HG02870 (cell line): ENCODE results near the gene CNPY2.
A peak's percentile ranks its signal among the peaks of the same experiment; 100 is the strongest.
"Not testable (repeated sequence)": the region's sequence is repeated elsewhere in the genome, so short reads cannot be mapped to it uniquely, and the experiment has no call there.

Source experiments
- ATAC-seq: cut with Tn5 transposase; IDR thresholded peaks from one replicate; pipeline ENCODE4 v1.9.1; 2021; ENCODE audit warnings: mild to moderate bottlenecking, moderate library complexity; ENCODE audit not compliant: unreplicated experiment

The CNPY2 gene

DNA sequence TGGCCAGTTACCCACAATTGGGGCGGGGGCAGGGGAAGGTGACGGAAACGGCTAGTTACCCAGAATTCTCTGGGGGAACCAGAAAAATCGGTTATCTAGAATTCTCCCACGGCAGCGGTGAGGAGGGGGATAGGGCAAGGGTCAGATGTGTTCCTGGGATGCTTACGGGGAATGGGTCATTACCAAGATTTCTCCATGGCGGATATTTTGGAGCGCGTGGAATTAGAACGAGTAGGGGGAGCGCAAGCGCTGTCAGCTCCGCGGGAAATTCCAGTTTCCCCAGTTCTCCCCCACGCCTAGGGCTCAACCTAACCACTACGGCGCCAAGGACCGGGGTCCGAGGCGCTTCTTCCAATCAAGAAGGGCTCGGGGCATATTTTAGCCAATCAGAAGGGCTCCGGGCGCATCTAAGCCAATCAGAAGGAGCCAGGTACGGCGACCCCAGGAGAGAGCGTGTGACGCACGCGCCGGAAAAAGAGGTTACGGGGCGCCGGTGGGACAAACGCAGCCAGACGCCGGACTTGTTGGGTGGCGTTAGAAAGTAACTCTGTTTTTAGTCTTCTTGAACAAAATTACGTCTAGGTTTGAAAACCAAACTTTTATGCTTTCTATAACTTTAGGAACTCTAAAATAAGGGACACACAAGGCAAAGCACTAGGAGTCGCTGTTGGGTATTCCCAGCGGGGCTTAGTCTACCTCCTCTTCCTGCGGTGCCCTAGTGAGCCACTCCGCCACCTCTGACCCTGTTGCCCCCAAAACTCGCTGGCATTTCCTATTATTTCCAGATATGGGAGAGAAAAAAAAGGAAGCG, 18.1 kb upstream of the CNPY2 start, which contains the start of gene PAN2:
TSS of gene PAN2 (minus strand) at position 322 of the 811 bp plus-strand sequence. CDS start 906 bp downstream, outside the sequence.
- peak; percentile 86 for ATAC-seq

GRCh38 chr12:56333197-56333678, 17.4 kb upstream of the CNPY2 start:
- no peak for ATAC-seq

- ATAC-seq = no peak
Measured at GRCh38 chr12:56332512-56333196, 16.9 kb upstream of the CNPY2 start.

DNA sequence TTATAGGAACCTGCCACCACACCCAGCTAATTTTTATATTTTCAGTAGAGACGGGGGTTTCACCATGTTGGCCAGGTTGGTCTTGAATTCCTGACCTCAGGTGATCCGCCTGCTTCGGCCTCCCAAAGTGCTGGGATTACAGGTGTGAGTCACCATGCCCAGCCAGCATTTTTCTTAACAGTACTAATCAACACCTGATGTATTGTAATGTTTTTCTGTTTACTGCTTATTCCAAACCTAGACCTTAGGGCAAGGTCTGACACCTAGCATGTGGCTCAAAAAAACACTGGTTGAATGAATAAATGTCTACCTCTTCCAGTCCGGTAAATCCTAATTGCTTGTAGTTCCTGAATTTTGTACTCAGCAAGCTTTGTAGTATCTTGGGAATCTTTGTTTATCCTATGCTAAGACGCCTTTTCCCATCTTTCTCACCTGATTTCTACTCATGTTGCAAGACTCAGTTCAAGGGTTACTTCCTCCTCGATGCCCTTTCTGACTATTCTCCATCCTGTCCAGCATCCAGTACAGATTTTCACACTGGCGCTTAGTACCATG, 15.2 kb upstream of the CNPY2 start:
- ATAC-seq = no peak

DNA sequence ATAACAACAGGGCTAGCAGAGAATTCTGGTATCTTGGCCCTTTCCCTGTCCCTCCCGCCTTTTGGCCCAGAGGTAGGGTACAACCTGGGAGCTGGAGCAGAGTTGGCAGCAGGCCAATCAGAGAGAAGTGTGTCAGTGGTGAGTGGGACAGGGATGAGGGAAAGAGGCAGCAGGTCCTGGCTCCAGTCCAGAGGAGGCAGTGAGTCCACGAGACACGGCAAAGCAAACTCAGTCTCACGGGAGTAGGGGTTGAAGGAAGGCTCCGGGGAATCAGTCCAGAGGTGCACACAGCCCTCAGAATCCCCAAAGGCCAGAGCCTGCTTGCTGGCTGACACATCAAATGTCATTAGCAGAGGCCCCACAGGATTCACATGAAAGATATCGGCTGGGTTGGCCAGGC, 10.7 kb upstream of the CNPY2 start:
- no peak for ATAC-seq

- no peak for ATAC-seq
Measured at GRCh38 chr12:56326126-56326525, 10.3 kb upstream of the CNPY2 start.

GRCh38 chr12:56324206-56324605, 8.4 kb upstream of the CNPY2 start:
- no peak for ATAC-seq

DNA sequence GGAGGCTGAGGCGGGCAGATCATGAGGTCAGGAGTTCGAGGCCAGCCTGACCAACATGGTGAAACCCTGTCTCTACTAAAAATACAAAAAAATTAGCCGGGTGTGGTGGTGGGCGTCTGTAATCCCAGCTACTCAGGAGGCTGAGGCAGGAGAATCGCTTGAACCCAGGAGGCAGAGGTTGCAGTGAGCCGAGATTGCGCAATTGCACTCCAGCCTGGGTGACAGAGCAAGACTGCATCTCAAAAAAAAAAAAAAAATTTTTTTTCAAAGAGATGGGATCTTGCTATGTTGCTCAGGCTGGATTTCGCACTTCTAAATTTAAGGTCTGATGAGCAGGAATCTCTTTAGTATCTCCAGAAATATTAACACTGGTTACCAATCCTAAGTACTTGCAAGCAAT, 5.8 kb upstream of the CNPY2 start:
- not testable (repeated sequence) for ATAC-seq

DNA sequence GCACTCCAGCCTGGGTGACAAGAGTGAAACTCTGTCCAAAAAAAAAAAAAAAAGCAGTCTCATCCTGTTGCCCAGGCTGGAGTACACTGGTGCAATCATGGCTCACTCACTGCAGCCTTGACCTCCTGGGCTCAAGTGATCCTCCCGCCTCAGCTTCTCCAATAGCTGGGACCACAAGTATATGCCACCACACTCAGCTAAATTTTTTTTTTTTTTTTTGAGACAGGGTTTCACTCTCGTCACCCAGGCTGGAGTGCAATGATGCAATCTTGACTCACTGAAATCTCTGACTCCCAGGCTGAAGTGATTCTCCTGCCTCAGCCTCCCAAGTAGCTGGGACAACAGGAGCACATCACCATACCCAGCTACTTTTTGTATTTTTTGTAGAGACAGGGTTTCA, 5.2 kb upstream of the CNPY2 start:
- no peak for ATAC-seq

- ATAC-seq = no peak
Measured at GRCh38 chr12:56317675-56318074, 1.9 kb upstream of the CNPY2 start.

- no peak for ATAC-seq
Measured at GRCh38 chr12:56315249-56315621, 553 bp downstream of the CNPY2 start.

DNA sequence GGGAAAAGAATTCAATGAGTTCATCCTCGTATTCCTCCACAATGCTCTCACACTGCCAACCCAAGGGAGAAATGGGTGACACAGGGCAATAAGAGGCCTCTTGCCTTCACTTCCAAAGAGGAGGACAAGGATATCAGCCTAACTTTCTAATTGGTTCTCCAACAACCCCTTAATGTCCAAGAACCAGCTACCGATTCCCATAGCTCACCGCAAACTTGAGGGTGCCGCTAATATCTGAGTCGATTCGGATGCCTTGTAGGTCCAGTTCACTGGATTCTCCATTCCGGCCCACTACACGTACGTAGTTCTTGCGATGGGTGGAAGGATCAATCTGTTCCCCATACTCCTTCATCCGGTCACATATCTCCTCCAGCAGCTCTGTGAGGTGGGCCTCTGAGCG, 4.8 kb downstream of the CNPY2 start:
- ATAC-seq = no peak

GRCh38 chr12:56308714-56309113, 7.1 kb downstream of the CNPY2 start:
- no peak for ATAC-seq

DNA sequence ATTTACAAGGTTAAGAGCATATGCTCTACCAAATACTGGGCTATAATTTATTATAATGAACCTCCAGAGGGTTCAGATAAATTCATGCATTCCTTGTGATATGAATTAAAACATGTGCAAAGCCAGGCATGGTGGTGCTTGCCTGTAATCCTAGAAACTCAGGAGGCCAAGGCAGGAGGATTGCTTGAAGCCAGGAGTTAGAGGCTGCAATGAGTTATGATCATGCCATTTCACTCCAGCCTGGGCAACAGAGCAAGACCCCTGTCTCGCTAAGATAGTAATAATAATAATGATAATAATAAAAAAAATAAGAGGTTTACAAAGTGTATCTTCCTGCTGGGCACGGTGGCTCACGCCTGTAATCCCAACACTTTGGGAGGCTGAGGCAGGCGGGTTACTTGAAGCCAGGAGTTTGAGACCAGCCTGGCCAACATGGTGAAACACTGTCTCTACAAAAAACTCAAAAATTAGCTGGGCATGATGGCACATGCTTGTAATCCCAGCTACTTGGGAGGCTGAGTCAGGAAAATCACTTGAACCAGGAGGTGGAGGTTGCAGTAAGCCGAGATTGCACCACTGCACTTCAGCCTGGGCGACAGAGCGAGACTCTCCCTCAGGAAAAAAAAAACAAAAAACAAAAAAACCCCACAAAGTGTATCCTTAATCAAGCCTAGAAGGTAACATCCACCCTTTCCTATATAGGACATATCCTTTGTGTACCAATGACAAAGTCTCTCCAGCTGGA, 8.4 kb downstream of the CNPY2 start:
- ATAC-seq = no peak

GRCh38 chr12:56304872-56305590, 10.8 kb downstream of the CNPY2 start:
- ATAC-seq = no peak

DNA sequence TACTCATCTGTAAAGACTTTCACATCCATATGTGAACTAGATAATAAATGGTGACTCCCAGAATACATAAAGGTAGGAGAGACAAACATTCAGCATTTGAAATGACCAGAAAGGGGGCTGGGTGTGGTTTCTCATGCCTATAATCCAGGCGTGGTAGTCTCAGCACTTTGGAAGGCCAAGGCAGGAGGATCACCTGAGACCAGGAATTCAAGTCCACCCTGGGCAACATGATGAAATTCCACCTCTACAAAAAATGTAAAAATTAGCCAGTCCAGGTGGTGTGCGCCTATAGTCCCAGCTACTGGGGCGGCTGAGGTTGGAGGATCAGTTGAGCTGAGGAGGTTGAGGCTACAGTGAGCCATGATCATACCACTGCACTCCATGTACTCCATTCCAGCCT, 11.5 kb downstream of the CNPY2 start:
- no peak for ATAC-seq

GRCh38 chr12:56300644-56301464, 14.9 kb downstream of the CNPY2 start:
- ATAC-seq = no peak

DNA sequence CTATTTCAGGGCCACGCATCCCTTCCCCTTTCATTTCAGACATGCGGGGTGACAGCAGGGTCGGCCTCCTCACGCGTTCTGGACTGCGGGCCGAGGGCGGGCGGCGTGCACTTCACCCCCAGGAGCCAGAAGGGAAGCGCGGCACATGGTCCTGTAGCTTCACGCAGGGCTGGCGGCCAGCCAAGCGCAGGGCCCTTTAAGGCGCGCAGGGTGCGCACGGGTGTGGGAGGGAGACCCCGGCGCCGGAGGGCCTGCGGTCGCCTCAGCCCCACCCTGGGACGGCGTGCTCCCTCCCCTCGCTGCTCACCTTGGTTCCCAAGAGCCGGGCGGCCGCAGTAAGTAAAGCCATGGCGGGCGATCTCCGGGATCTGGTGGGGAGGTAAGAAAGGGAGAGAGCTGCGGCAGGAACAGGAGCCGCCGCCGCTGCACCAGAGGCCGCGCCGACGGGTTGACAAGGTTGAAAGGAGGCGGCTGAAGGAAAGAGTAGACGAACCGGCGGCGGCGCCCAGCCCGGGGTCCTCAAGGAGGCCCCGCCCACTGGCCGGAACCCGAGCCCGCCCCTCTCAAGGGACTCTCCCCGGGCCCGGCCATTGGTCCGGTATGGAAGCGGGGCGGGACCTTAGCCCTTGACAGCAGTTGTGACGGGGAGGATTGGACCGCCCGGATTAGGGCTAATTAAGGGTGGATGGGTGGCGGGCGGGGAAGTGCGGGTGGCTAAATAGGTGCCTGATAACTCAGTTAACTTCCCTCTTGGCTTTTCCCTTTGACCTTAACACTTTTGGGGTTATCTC, 15.7 kb downstream of the CNPY2 start, which contains the start of gene CS:
TSS of gene CS (minus strand) at position 478 of the 791 bp plus-strand sequence. CDS start at position 349, 129 bp downstream.
- peak; percentile 89 for ATAC-seq
